ENCODE measurements around the gene ADGRD2. TPM values are rescaled to one million over a fixed set of nuclear protein-coding genes. Genes with fewer than 3 reads are reported as not detected.

The ADGRD2 gene
- total RNA-seq, 2 donors from 2014 or later, result not detected

- intact Hi-C loops (cut with DNase I), result no loop called here
These were observed 64.6 kb downstream of the ADGRD2 start for GRCh38 chr9:124514874-124515273.

GRCh38 chr9:124517600-124517999, 67.3 kb downstream of the ADGRD2 start:
- Histone ChIP-seq H3K27ac (no peak overlapping the region), H3K27me3 (no peaks in the 10 kb centered on the region), H3K4me1 (no peaks in the 10 kb centered on the region), H3K36me3 (no peaks in the 10 kb centered on the region), H3K9me3 (no peaks in the 10 kb centered on the region), H3K4me3 (no peak overlapping the region), H3K9ac (ENCODE audit: low read depth in 2 of 2, low read length in 2 of 2) (no peak overlapping the region)
- no peak for TF ChIP-seq CTCF (IDR thresholded peaks at IDR 0.05)
- intact Hi-C loops (cut with DNase I), result no loop called here
- DNase-seq, result no peak

More at GRCh38 chr9:124514874-124515273, 64.6 kb downstream of the ADGRD2 start:
- no peak overlapping the region for H3K9ac ChIP-seq (ENCODE audit: low read depth in 2 of 2, low read length in 2 of 2)
- no peaks in the 10 kb centered on the region for H3K36me3 ChIP-seq
- H3K4me1 ChIP-seq, result no peaks in the 10 kb centered on the region
- no peaks in the 10 kb centered on the region for H3K27me3 ChIP-seq
- DNase-seq, result no peak
- no peak overlapping the region for H3K4me3 ChIP-seq
- no peaks in the 10 kb centered on the region for H3K9me3 ChIP-seq
- no peak for TF ChIP-seq CTCF (IDR thresholded peaks at IDR 0.05)
- no peak overlapping the region for H3K27ac ChIP-seq

- no peak overlapping the region for H3K27ac ChIP-seq
- TF ChIP-seq CTCF (IDR thresholded peaks at IDR 0.05), result no peak
- H3K27me3 ChIP-seq, result no peaks in the 10 kb centered on the region
- intact Hi-C loops (cut with DNase I), result no loop called here
- H3K9me3 ChIP-seq, result no peaks in the 10 kb centered on the region
- no peak for DNase-seq
- no peaks in the 10 kb centered on the region for H3K36me3 ChIP-seq
- no peak overlapping the region for H3K9ac ChIP-seq (ENCODE audit: low read depth in 2 of 2, low read length in 2 of 2)
- no peaks in the 10 kb centered on the region for H3K4me1 ChIP-seq
- no peak overlapping the region for H3K4me3 ChIP-seq
These were observed 67.9 kb downstream of the ADGRD2 start for GRCh38 chr9:124518116-124518515.

- H3K4me1 ChIP-seq, result no peaks in the 10 kb centered on the region
- DNase-seq, result no peak
- no peak for TF ChIP-seq CTCF (IDR thresholded peaks at IDR 0.05)
- no peaks in the 10 kb centered on the region for H3K27me3 ChIP-seq
- H3K9ac ChIP-seq (ENCODE audit: low read depth in 2 of 2, low read length in 2 of 2), result no peak overlapping the region
- no peaks in the 10 kb centered on the region for H3K36me3 ChIP-seq
- H3K27ac ChIP-seq, result no peak overlapping the region
- intact Hi-C loops (cut with DNase I), result no loop called here
- no peaks in the 10 kb centered on the region for H3K9me3 ChIP-seq
- no peak overlapping the region for H3K4me3 ChIP-seq
These were observed 70.0 kb downstream of the ADGRD2 start for GRCh38 chr9:124520206-124520596.

- Histone ChIP-seq H3K9ac (ENCODE audit: low read depth in 2 of 2, low read length in 2 of 2) (no peak overlapping the region), H3K27me3 (no peaks in the 10 kb centered on the region)
- DNase-seq, result no peak
These were observed 70.9 kb downstream of the ADGRD2 start for GRCh38 chr9:124521142-124521541.

More at GRCh38 chr9:124521142-124521541, 70.9 kb downstream of the ADGRD2 start:
- H3K9me3 ChIP-seq, result no peaks in the 10 kb centered on the region
- no peak for TF ChIP-seq CTCF (IDR thresholded peaks at IDR 0.05)
- no peaks in the 10 kb centered on the region for H3K36me3 ChIP-seq
- intact Hi-C loops (cut with DNase I), result no loop called here
- H3K27ac ChIP-seq, result no peak overlapping the region
- no peaks in the 10 kb centered on the region for H3K4me1 ChIP-seq
- no peak overlapping the region for H3K4me3 ChIP-seq

All from colonic mucosa (tissue), 4 donors.